SU-DHL-6 (cell line): ENCODE measurements around the gene IDNK.

Source experiments
- CTCF ChIP-seq: fragments of 200-600 bp; sonication (generic); IDR thresholded peaks from one replicate; pipeline ENCODE4 v1.5.1; 2017; ENCODE audit warnings: antibody characterized with exemption, mild to moderate bottlenecking, low read length, moderate library complexity; ENCODE audit not compliant: insufficient read depth, poor library complexity, severe bottlenecking
- EZH2phosphoT487 ChIP-seq: fragments of 200-600 bp; sonication (generic), shearing (Covaris generic); conservative IDR thresholded peaks from 2 replicates; pipeline ENCODE4 v1.6.1; 2018; ENCODE audit warnings: mild to moderate bottlenecking, antibody characterized with exemption, low read length, moderate library complexity, mixed read lengths

GRCh38 chr9:83677596-83677995 lies 54.7 kb downstream of the IDNK start:
- TF ChIP-seq CTCF = no peak
- TF ChIP-seq EZH2phosphoT487 = no peak
